ENCODE data around the gene DYNLT5.
"Not testable (repeated sequence)": the region's sequence is repeated elsewhere in the genome, so short reads cannot be mapped to it uniquely, and the experiment has no call there.

Gene DYNLT5

DNA sequence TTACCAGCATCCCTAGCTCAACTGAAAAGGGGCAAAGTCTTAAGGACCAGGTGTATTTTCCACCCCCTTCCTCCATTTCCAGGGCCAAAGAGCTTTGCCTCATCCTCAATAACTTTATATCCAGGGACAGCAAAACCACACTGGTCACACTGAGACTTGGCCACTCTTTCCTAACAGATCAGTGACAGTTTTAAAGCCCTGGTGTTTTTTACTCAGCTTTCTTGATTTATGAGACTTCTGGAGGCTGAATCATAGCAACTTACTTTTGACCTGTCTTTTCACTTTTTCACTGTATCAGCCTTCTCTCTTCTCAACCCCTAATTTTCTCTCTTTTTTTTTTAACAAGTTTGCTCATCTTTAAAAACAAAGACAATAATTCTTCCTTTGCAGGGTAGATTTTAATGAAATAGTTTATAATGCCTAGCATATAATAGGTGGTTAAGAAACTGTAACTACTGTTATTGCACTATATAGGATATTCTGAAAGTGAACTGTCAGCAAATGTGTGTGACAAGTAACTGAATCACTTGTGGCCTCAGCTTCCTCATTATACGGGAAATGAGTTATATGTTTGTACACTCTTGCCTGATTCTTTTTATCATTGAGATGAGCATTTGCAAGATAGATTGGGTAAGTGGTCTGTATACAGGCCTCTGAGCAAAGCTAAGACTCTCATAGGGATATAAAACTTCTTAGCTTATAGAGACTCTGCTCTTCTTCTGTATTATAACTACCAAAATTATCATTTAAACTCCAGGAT is 19.7 kb upstream of the DYNLT5 start:
- TF ChIP-seq, protein P1, sequence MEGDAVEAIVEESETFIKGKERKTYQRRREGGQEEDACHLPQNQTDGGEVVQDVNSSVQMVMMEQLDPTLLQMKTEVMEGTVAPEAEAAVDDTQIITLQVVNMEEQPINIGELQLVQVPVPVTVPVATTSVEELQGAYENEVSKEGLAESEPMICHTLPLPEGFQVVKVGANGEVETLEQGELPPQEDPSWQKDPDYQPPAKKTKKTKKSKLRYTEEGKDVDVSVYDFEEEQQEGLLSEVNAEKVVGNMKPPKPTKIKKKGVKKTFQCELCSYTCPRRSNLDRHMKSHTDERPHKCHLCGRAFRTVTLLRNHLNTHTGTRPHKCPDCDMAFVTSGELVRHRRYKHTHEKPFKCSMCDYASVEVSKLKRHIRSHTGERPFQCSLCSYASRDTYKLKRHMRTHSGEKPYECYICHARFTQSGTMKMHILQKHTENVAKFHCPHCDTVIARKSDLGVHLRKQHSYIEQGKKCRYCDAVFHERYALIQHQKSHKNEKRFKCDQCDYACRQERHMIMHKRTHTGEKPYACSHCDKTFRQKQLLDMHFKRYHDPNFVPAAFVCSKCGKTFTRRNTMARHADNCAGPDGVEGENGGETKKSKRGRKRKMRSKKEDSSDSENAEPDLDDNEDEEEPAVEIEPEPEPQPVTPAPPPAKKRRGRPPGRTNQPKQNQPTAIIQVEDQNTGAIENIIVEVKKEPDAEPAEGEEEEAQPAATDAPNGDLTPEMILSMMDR (IDR thresholded peaks at IDR 0.05; ENCODE audit: low read length) = no peak
- Histone ChIP-seq H3F3A (ENCODE audit: insufficient read depth, low read length) (peaks cover 12% of the 10 kb centered on the region; the same call in 1 of the 2 replicates), H3K9ac (ENCODE audit: low read length) (peak overlapping the region; percentile 11; the same call in 1 of the 2 replicates), H3K9me2 (replicated peaks; ENCODE audit: insufficient read depth, low read length) (no peaks in the 10 kb centered on the region), H3K79me2 (ENCODE audit: low read length) (no peaks in the 10 kb centered on the region), H4K20me1 (ENCODE audit: insufficient read depth, low read length) (no peaks in the 10 kb centered on the region), H2AFZ (ENCODE audit: low read length) (peak overlapping the region; percentile 61; the same call in 1 of the 2 replicates), H3K4me3 (ENCODE audit: low read length) (no peak overlapping the region; the same call in 1 of the 2 replicates), H3K27ac (ENCODE audit: low read length) (peak overlapping the region; percentile 53; the same call in 1 of the 2 replicates), H3K4me2 (ENCODE audit: low read depth, low read length) (peak overlapping the region; percentile 41), H3K36me3 (replicated peaks; ENCODE audit: insufficient read depth, low read length) (no peaks in the 10 kb centered on the region), H3K9me3 (replicated peaks; ENCODE audit: insufficient read depth, low read length) (no peaks in the 10 kb centered on the region), H3K27me3 (replicated peaks; ENCODE audit: insufficient read depth, low read length) (no peaks in the 10 kb centered on the region), H3K4me1 (ENCODE audit: low read length) (peaks cover 31% of the 10 kb centered on the region)
- peak; percentile 79 for DNase-seq

DNA sequence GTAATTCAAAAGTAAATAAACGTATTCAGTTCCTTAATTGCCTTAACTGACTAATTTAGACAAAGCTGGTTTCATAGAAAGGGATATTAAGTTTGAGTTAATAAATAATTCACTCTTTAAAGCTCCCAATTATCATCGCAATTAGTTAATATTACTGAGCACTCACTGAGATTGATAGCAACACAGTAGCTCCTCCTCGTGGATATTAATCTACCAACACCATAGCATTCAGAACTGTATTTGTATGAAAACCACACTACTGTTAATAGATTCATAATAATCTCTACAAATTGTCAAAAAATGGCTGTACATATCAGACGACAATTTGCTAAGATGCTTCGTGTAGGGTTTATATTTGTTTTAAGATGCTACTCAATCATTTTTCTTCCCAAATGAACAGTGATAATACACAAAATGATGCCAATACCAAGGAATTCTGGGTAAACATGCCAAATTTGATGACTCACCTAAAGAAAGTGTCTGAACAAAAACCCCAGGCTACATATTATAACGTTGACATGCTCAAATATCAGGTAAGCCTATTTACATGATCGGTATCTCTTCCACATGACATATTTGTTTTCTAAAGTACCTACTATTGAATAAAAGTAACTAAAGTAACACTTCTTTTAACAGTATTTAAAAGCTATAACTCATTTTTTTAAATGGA is 18.8 kb upstream of the DYNLT5 start:
- Histone ChIP-seq H3F3A (ENCODE audit: insufficient read depth, low read length) (peaks cover 12% of the 10 kb centered on the region; the same call in 1 of the 2 replicates), H3K36me3 (replicated peaks; ENCODE audit: insufficient read depth, low read length) (no peaks in the 10 kb centered on the region), H3K4me1 (ENCODE audit: low read length) (peaks cover 31% of the 10 kb centered on the region), H3K4me3 (ENCODE audit: low read length) (no peak overlapping the region; the same call in 1 of the 2 replicates), H3K27me3 (replicated peaks; ENCODE audit: insufficient read depth, low read length) (no peaks in the 10 kb centered on the region), H3K9ac (ENCODE audit: low read length) (peak overlapping the region; percentile 11; the same call in 1 of the 2 replicates), H3K4me2 (ENCODE audit: low read depth, low read length) (peak overlapping the region; percentile 41), H3K9me3 (replicated peaks; ENCODE audit: insufficient read depth, low read length) (no peaks in the 10 kb centered on the region), H3K9me2 (replicated peaks; ENCODE audit: insufficient read depth, low read length) (no peaks in the 10 kb centered on the region), H4K20me1 (ENCODE audit: insufficient read depth, low read length) (no peaks in the 10 kb centered on the region), H3K79me2 (ENCODE audit: low read length) (no peaks in the 10 kb centered on the region), H3K27ac (ENCODE audit: low read length) (peak overlapping the region; percentile 53; the same call in 1 of the 2 replicates), H2AFZ (ENCODE audit: low read length) (peak overlapping the region; percentile 61)
- TF ChIP-seq EZH2 (optimal IDR thresholded peaks at IDR 0.05; ENCODE audit: low read depth, low read length) = no peak
- TF ChIP-seq, protein P1 (IDR thresholded peaks at IDR 0.05; ENCODE audit: low read length) = peak; percentile 67
- DNase-seq = peak; percentile 70

DNA sequence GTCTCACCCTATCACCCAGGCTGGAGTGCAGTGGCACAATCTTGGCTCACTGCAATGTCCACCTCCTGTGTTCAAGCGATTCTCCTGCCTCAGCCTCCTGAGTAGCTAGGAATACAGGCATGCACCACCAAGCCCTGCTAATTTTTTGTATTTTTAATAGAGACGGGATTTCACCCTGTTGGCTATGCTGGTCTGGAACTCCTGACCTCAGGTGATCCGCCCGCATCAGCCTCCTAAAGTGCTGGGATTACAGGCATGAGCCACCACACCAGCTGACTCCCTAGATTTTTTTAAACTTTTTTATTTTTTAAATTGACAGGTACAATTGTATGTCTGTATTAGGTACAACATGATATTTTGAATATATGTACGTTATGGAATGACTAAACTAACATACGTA is 17.7 kb upstream of the DYNLT5 start:
- H2AFZ ChIP-seq (ENCODE audit: low read length); H3K9me3 ChIP-seq (replicated peaks; ENCODE audit: insufficient read depth, low read length); DNase-seq; H4K20me1 ChIP-seq (ENCODE audit: insufficient read depth, low read length); H3K9me2 ChIP-seq (replicated peaks; ENCODE audit: insufficient read depth, low read length); H3K27ac ChIP-seq (ENCODE audit: low read length); H3K4me3 ChIP-seq (ENCODE audit: low read length); H3K4me2 ChIP-seq (ENCODE audit: low read depth, low read length); H3K27me3 ChIP-seq (replicated peaks; ENCODE audit: insufficient read depth, low read length); H3K79me2 ChIP-seq (ENCODE audit: low read length); H3K36me3 ChIP-seq (replicated peaks; ENCODE audit: insufficient read depth, low read length); H3K9ac ChIP-seq (ENCODE audit: low read length): not testable (repeated sequence)
- H3K4me1 ChIP-seq (ENCODE audit: low read length) = peaks cover 38% of the 10 kb centered on the region
- peaks cover 12% of the 10 kb centered on the region; the same call in 1 of the 2 replicates for H3F3A ChIP-seq (ENCODE audit: insufficient read depth, low read length)

DNA sequence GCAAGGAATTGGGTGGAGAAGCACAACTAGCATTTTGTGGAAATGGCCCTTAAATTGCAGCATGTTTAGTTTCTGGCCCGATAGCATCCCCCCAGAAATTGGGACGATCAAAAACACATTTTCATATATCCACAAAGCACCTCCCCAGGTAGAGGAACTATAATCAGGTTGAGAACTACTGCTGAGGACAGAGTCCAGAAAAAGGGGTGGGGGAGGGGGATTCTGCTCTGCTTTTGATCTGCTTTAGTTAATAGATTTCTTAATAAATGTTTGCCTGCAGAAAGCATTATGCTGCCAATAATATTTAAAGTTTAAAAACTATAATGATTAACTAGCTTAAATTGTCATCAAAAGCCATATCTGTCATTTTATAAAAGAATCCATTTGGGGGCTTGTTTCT is 14.4 kb upstream of the DYNLT5 start:
- no peaks in the 10 kb centered on the region for H3K79me2 ChIP-seq (ENCODE audit: low read length)
- no peaks in the 10 kb centered on the region for H4K20me1 ChIP-seq (ENCODE audit: insufficient read depth, low read length)
- H3K27me3 ChIP-seq (replicated peaks; ENCODE audit: insufficient read depth, low read length) = no peaks in the 10 kb centered on the region
- H3K36me3 ChIP-seq (replicated peaks; ENCODE audit: insufficient read depth, low read length) = no peaks in the 10 kb centered on the region
- H3K9me2 ChIP-seq (replicated peaks; ENCODE audit: insufficient read depth, low read length) = no peaks in the 10 kb centered on the region
- TF ChIP-seq EZH2 (optimal IDR thresholded peaks at IDR 0.05; ENCODE audit: low read depth, low read length) (no peak), EZH2phosphoT487 (IDR thresholded peaks at IDR 0.05; ENCODE audit: low read length) (no peak)
- TF ChIP-seq, protein P1 (IDR thresholded peaks at IDR 0.05; ENCODE audit: low read length) = no peak
- no peak overlapping the region for H2AFZ ChIP-seq (ENCODE audit: low read length)
- H3F3A ChIP-seq (ENCODE audit: insufficient read depth, low read length) = peaks cover 7% of the 10 kb centered on the region; the same call in 1 of the 2 replicates
- no peaks in the 10 kb centered on the region for H3K9me3 ChIP-seq (replicated peaks; ENCODE audit: insufficient read depth, low read length)
- no peak overlapping the region for H3K27ac ChIP-seq (ENCODE audit: low read length)
- H3K4me3 ChIP-seq (ENCODE audit: low read length) = no peak overlapping the region
- no peak overlapping the region for H3K9ac ChIP-seq (ENCODE audit: low read length)
- H3K4me2 ChIP-seq (ENCODE audit: low read depth, low read length) = no peak overlapping the region
- peaks cover 30% of the 10 kb centered on the region for H3K4me1 ChIP-seq (ENCODE audit: low read length)
- DNase-seq = no peak

Measured in MM.1S (cell line).